ENCODE results near the gene GRIA3.

GRCh38 chrX:123263270-123263669 is 79.2 kb downstream of the GRIA3 start:
- TF ChIP-seq CTCF (IDR thresholded peaks at IDR 0.05; ENCODE audit: low read length) (no peak), EZH2 (IDR thresholded peaks at IDR 0.05; ENCODE audit: borderline replicate concordance, low read length) (no peak)
